Naive thymus-derived CD4-positive, alpha-beta T cell (primary cell): ENCODE results near the gene CD247. TPM values are rescaled to one million over a fixed set of nuclear protein-coding genes. Genes with fewer than 3 reads are reported as not detected.

ENCODE experiments used
- ATAC-seq: fragments of 150-1000 bp; cut with Tn5 transposase; 2 replicates; pipeline ENCODE4 v1.10.0; 2021; ENCODE audit warnings: mild to moderate bottlenecking, moderate library complexity
- CTCF ChIA-PET: fragments of 350-600 bp; sonication (Branson Sonifier 250); formaldehyde crosslinking; loops from one replicate; lab custom pipeline; 2021; ENCODE audit warnings: antibody characterized with exemption; lab: Charles Lee
- POLR2A ChIA-PET: fragments of 350-600 bp; sonication (Branson Sonifier 250); formaldehyde crosslinking; loops from one replicate; lab custom pipeline; 2021; ENCODE audit warnings: antibody characterized with exemption, inconsistent platforms; lab: Charles Lee
- DNase-seq, 9 donors: peaks; one replicate each; pipeline versions ENCODE4 v3.0.0 to v3.0.0-alpha.2; 2020 to 2022; ENCODE audit warnings: mixed read lengths in 1 of 9
- H3K27ac ChIP-seq: one replicate; pipeline ENCODE4 v1.7.0; 2013; ENCODE audit warnings: mild to moderate bottlenecking, low read depth, low read length, moderate library complexity
- H3K27me3 ChIP-seq, 2 donors: one replicate each; pipeline ENCODE4 v1.7.0; 2013; ENCODE audit warnings: low read length in 2 of 2, mild to moderate bottlenecking in 2 of 2, moderate library complexity in 2 of 2; ENCODE audit not compliant: control insufficient read depth in 2 of 2, insufficient read depth in 2 of 2
- H3K36me3 ChIP-seq, 3 experiments: 1 replicate in 2 of 3; 2 replicates in 1 of 3; pipeline ENCODE4 v1.7.0; 2013; ENCODE audit warnings: low read length in 3 of 3, mild to moderate bottlenecking in 3 of 3, moderate library complexity in 1 of 3; ENCODE audit not compliant: insufficient read depth in 3 of 3, control insufficient read depth in 2 of 3
- H3K4me1 ChIP-seq, 2 donors: one replicate each; pipeline ENCODE4 v1.7.0; 2013; ENCODE audit warnings: low read length in 2 of 2, mild to moderate bottlenecking in 2 of 2, moderate library complexity in 1 of 2; ENCODE audit not compliant: control insufficient read depth in 2 of 2, insufficient read depth in 2 of 2
- H3K4me3 ChIP-seq: 2 replicates; pipeline ENCODE4 v1.7.0; 2013; ENCODE audit warnings: mild to moderate bottlenecking, low read length
- H3K9me3 ChIP-seq, 3 experiments: 1 replicate in 2 of 3; 2 replicates in 1 of 3; pipeline ENCODE4 v1.7.0; 2013; ENCODE audit warnings: low read length in 3 of 3; ENCODE audit not compliant: control insufficient read depth in 2 of 3
- H3K27ac Mint-ChIP-seq, 9 donors: one replicate each; pipeline ENCODE4 v1.8.0; 2020 to 2022; ENCODE audit warnings: mixed read lengths in 9 of 9, mild to moderate bottlenecking in 8 of 9, moderate library complexity in 5 of 9, inconsistent platforms in 2 of 9
- H3K27me3 Mint-ChIP-seq, 5 donors: one replicate each; pipeline ENCODE4 v1.8.0; 2021 to 2022; ENCODE audit warnings: mixed read lengths in 5 of 5, mild to moderate bottlenecking in 1 of 5
- H3K36me3 Mint-ChIP-seq, 5 donors: one replicate each; pipeline ENCODE4 v1.8.0; 2020 to 2022; ENCODE audit warnings: mixed read lengths in 5 of 5, mild to moderate bottlenecking in 3 of 5, inconsistent platforms in 1 of 5
- H3K4me1 Mint-ChIP-seq, 7 donors: one replicate each; pipeline ENCODE4 v1.8.0; 2020 to 2022; ENCODE audit warnings: mixed read lengths in 7 of 7, mild to moderate bottlenecking in 3 of 7, inconsistent platforms in 1 of 7
- H3K4me3 Mint-ChIP-seq, 10 donors: one replicate each; pipeline ENCODE4 v1.8.0; 2020 to 2022; ENCODE audit warnings: mild to moderate bottlenecking in 10 of 10, mixed read lengths in 10 of 10, moderate library complexity in 6 of 10, inconsistent platforms in 2 of 10
- H3K9me3 Mint-ChIP-seq, 11 donors: one replicate each; pipeline ENCODE4 v1.8.0; 2020 to 2022; ENCODE audit warnings: mixed read lengths in 11 of 11, mild to moderate bottlenecking in 4 of 11, inconsistent platforms in 1 of 11, moderate library complexity in 1 of 11
- intact Hi-C, 2 donors: fragments of 100-400 bp; cut with micrococcal nuclease; formaldehyde crosslinking; loops; one replicate each; pipeline ENCODE4 v1.15.1; 2023
- polyA plus RNA-seq, 2 donors: library from polyadenylated mRNA; unstranded; fragments of 300-500 nt; fragmentation: Illumina TruSeq; gene quantifications; one replicate each; pipeline ENCODE4 v1.2.3, GENCODE V29; 2021
- total RNA-seq, 6 experiments: library from RNA in 5 of 6; stranded (reverse) in 5 of 6; gene quantifications; 1 replicate in 5 of 6; 2 replicates in 1 of 6; pipeline ENCODE4 v1.2.3 and lab custom pipeline; 2021 to 2026

CD247 gene
- total and polyA plus RNA-seq, 7 experiments from 2014 or later, result 246 to 476 (median 352) TPM

GRCh38 chr1:167482184-167482583, 36.1 kb downstream of the CD247 start:
- ChIA-PET CTCF (interaction anchor here (0.9 to 2.1 kb wide), 3 partner anchors 16 to 35 kb away, joined by 3 to 6 read pairs (median 4); no protein-coding TSS in a partner anchor), POLR2A (interaction anchor here (0.5 to 16.2 kb wide), 12 partner anchors 14 to 52 kb away, joined by 3 to 184 read pairs (median 4); partner anchors contain the start of gene CD247)
- peak overlapping the region; percentile 74 to 88 (median 82) for H3K4me3 Mint-ChIP-seq
- H3K4me1 ChIP-seq, result peaks cover 59 to 95% of the 10 kb centered on the region in 2 donors
- ATAC-seq, result peak; percentile 73
- intact Hi-C loops, result loop anchor here (1.0 to 5.0 kb wide), 5 partner anchors 8 to 36 kb away; partner anchors contain the start of gene CD247 (in 2 of the 2)
- DNase-seq, result peak in 8 of 9 donors; percentile 45 to 82 (median 76)
- H3K27me3 ChIP-seq, result no peaks in the 10 kb centered on the region
- H3K27me3 Mint-ChIP-seq, result no peaks in the 10 kb centered on the region
- H3K36me3 ChIP-seq, result peaks cover 0 to 12% (median 0%) of the 10 kb centered on the region in 3 experiments
- H3K27ac Mint-ChIP-seq, result peak overlapping the region; percentile 84 to 99 (median 98)
- H3K9me3 Mint-ChIP-seq, result peaks cover 0 to 4% (median 0%) of the 10 kb centered on the region in 11 donors
- peaks cover 76 to 100% (median 99%) of the 10 kb centered on the region in 7 donors for H3K4me1 Mint-ChIP-seq
- no peaks in the 10 kb centered on the region for H3K9me3 ChIP-seq
- peaks cover 7 to 71% (median 36%) of the 10 kb centered on the region in 5 donors for H3K36me3 Mint-ChIP-seq
- H3K4me3 ChIP-seq, result peak overlapping the region; percentile 23
- peak overlapping the region; percentile 83 for H3K27ac ChIP-seq

GRCh38 chr1:167479331-167479979, 38.9 kb downstream of the CD247 start:
- Histone ChIP-seq H3K4me1 (peaks cover 44 to 92% of the 10 kb centered on the region in 2 donors), H3K4me3 (no peak overlapping the region), H3K27ac (peak overlapping the region; percentile 75), H3K27me3 (no peaks in the 10 kb centered on the region), H3K9me3 (no peaks in the 10 kb centered on the region), H3K36me3 (peaks cover 0 to 12% (median 0%) of the 10 kb centered on the region in 3 experiments)
- Mint-ChIP-seq H3K36me3 (peaks cover 11 to 73% (median 38%) of the 10 kb centered on the region in 5 donors), H3K27me3 (no peaks in the 10 kb centered on the region), H3K4me1 (peaks cover 73 to 100% (median 97%) of the 10 kb centered on the region in 7 donors), H3K4me3 (peak overlapping the region; percentile 38 to 88 (median 71)), H3K9me3 (peaks cover 0 to 7% (median 0%) of the 10 kb centered on the region in 11 donors), H3K27ac (peak overlapping the region; percentile 43 to 98 (median 93))
- no peak for DNase-seq
- peak; percentile 15 for ATAC-seq
- CTCF ChIA-PET, result interaction anchor here (0.7 to 2.7 kb wide), 4 partner anchors 13 to 55 kb away, joined by 3 to 7 read pairs (median 4); no protein-coding TSS in a partner anchor
- POLR2A ChIA-PET, result interaction anchor here (1.1 to 16.2 kb wide), 13 partner anchors 9 to 41 kb away, joined by 3 to 184 read pairs (median 9); partner anchors contain the start of gene CD247
- intact Hi-C loops, result no loop called here

GRCh38 chr1:167477986-167478385, 40.3 kb downstream of the CD247 start:
- H3K27ac ChIP-seq, result peak overlapping the region; percentile 75
- DNase-seq, result no peak
- peak overlapping the region in 8 of 9 donors; percentile 84 to 98 (median 92) for H3K27ac Mint-ChIP-seq

GRCh38 chr1:167476061-167476460, 42.3 kb downstream of the CD247 start:
- no peak overlapping the region for H3K4me3 ChIP-seq
- peak overlapping the region; percentile 75 for H3K27ac ChIP-seq
- peaks cover 38 to 91% of the 10 kb centered on the region in 2 donors for H3K4me1 ChIP-seq
- H3K9me3 ChIP-seq, result no peaks in the 10 kb centered on the region
- H3K27me3 ChIP-seq, result no peaks in the 10 kb centered on the region
- DNase-seq, result no peak
- H3K36me3 Mint-ChIP-seq, result peaks cover 11 to 55% (median 32%) of the 10 kb centered on the region in 5 donors
- H3K36me3 ChIP-seq, result peaks cover 0 to 12% (median 0%) of the 10 kb centered on the region in 3 experiments
- ATAC-seq, result no peak
- peak overlapping the region in 7 of 10 donors; percentile 15 to 98 (median 53) for H3K4me3 Mint-ChIP-seq
- peak overlapping the region in 8 of 9 donors; percentile 84 to 98 (median 92) for H3K27ac Mint-ChIP-seq
- peaks cover 0 to 7% (median 0%) of the 10 kb centered on the region in 11 donors for H3K9me3 Mint-ChIP-seq
- CTCF ChIA-PET, result interaction anchor here (0.5 to 1.5 kb wide), 4 partner anchors 9 to 140 kb away, joined by 3 to 4 read pairs (median 3); no protein-coding TSS in a partner anchor
- H3K27me3 Mint-ChIP-seq, result no peaks in the 10 kb centered on the region
- intact Hi-C loops, result no loop called here
- POLR2A ChIA-PET, result interaction anchor here (0.7 to 16.2 kb wide), 13 partner anchors 7 to 41 kb away, joined by 3 to 184 read pairs (median 6); partner anchors contain the start of gene CD247
- H3K4me1 Mint-ChIP-seq, result peaks cover 67 to 100% (median 98%) of the 10 kb centered on the region in 7 donors

More at GRCh38 chr1:167477986-167478385, 40.3 kb downstream of the CD247 start:
- Histone ChIP-seq H3K4me1 (peaks cover 44 to 92% of the 10 kb centered on the region in 2 donors), H3K4me3 (no peak overlapping the region), H3K27me3 (no peaks in the 10 kb centered on the region), H3K36me3 (peaks cover 0 to 12% (median 0%) of the 10 kb centered on the region in 3 experiments), H3K9me3 (no peaks in the 10 kb centered on the region)
- POLR2A ChIA-PET, result interaction anchor here (0.6 to 16.2 kb wide), 12 partner anchors 9 to 59 kb away, joined by 3 to 184 read pairs (median 8); partner anchors contain the start of gene CD247
- H3K36me3 Mint-ChIP-seq, result peaks cover 11 to 69% (median 37%) of the 10 kb centered on the region in 5 donors
- H3K9me3 Mint-ChIP-seq, result peaks cover 0 to 7% (median 0%) of the 10 kb centered on the region in 11 donors
- peaks cover 76 to 100% (median 97%) of the 10 kb centered on the region in 7 donors for H3K4me1 Mint-ChIP-seq
- ATAC-seq, result no peak
- no peaks in the 10 kb centered on the region for H3K27me3 Mint-ChIP-seq
- H3K4me3 Mint-ChIP-seq, result peak overlapping the region; percentile 1 to 88 (median 57)
- intact Hi-C loops, result no loop called here
- CTCF ChIA-PET, result interaction anchor here (0.8 to 2.7 kb wide), 4 partner anchors 10 to 55 kb away, joined by 4 to 7 read pairs (median 6); no protein-coding TSS in a partner anchor

- peaks cover 0 to 7% (median 0%) of the 10 kb centered on the region in 11 donors for H3K9me3 Mint-ChIP-seq
- no peaks in the 10 kb centered on the region for H3K9me3 ChIP-seq
- H3K4me1 ChIP-seq, result peaks cover 36 to 81% of the 10 kb centered on the region in 2 donors
- CTCF ChIA-PET, result interaction anchor here (1.2 kb wide), 1 partner anchor 18 kb away, joined by 3 read pairs; no protein-coding TSS in a partner anchor
- POLR2A ChIA-PET, result interaction anchor here (0.7 to 11.5 kb wide), 8 partner anchors 11 to 43 kb away, joined by 3 to 156 read pairs (median 7); partner anchors contain the start of gene CD247
- peaks cover 0 to 4% (median 0%) of the 10 kb centered on the region in 3 experiments for H3K36me3 ChIP-seq
- H3K4me3 ChIP-seq, result peak overlapping the region; percentile 49
- H3K27me3 Mint-ChIP-seq, result no peaks in the 10 kb centered on the region
- H3K27ac Mint-ChIP-seq, result peak overlapping the region; percentile 47 to 98 (median 95)
- peak overlapping the region; percentile 52 to 98 (median 86) for H3K4me3 Mint-ChIP-seq
- DNase-seq, result peak in 8 of 9 donors; percentile 41 to 87 (median 58)
- peaks cover 11 to 39% (median 21%) of the 10 kb centered on the region in 5 donors for H3K36me3 Mint-ChIP-seq
- H3K4me1 Mint-ChIP-seq, result peaks cover 57 to 100% (median 94%) of the 10 kb centered on the region in 7 donors
- H3K27ac ChIP-seq, result peak overlapping the region; percentile 75
- intact Hi-C loops, result loop anchor here (1.0 to 2.0 kb wide), 5 partner anchors 8 to 44 kb away; partner anchors contain the start of gene CD247 (in 1 of the 2)
- peak; percentile 89 for ATAC-seq
- H3K27me3 ChIP-seq, result no peaks in the 10 kb centered on the region
Observed at GRCh38 chr1:167474191-167474641, 44.1 kb downstream of the CD247 start.
